Trophoblast cell (in vitro differentiated cells and primary cell): ENCODE data around the gene PLSCR3.
"Not testable (repeated sequence)": the region's sequence is repeated elsewhere in the genome, so short reads cannot be mapped to it uniquely, and the experiment has no call there.

Experiments used
- DNase-seq, 2 donors: peaks; one replicate each; pipeline ENCODE4 v3.0.0-alpha.2; 2016
- H2AFZ ChIP-seq: 2 replicates; pipeline ENCODE4 v1.6.1; 2013; ENCODE audit warnings: low read length, moderate library complexity, mild to moderate bottlenecking; ENCODE audit not compliant: insufficient read depth, poor library complexity
- H2AK5ac ChIP-seq: 2 replicates; pipeline ENCODE4 v1.6.1; 2013; ENCODE audit warnings: mild to moderate bottlenecking, low read length
- H2BK120ac ChIP-seq: 2 replicates; pipeline ENCODE4 v1.6.1; 2013; ENCODE audit warnings: low read length, mild to moderate bottlenecking, moderate library complexity; ENCODE audit not compliant: insufficient read depth, poor library complexity
- H2BK12ac ChIP-seq: 2 replicates; pipeline ENCODE4 v1.6.1; 2013; ENCODE audit warnings: mild to moderate bottlenecking, low read length, moderate library complexity
- H2BK5ac ChIP-seq: 2 replicates; pipeline ENCODE4 v1.6.1; 2013; ENCODE audit warnings: low read length, low read depth, moderate library complexity, mild to moderate bottlenecking; ENCODE audit not compliant: poor library complexity
- H3K14ac ChIP-seq: 2 replicates; pipeline ENCODE4 v1.6.1; 2013; ENCODE audit warnings: mild to moderate bottlenecking, low read length
- H3K18ac ChIP-seq: 2 replicates; pipeline ENCODE4 v1.6.1; 2013; ENCODE audit warnings: mild to moderate bottlenecking, low read length
- H3K23ac ChIP-seq: 2 replicates; pipeline ENCODE4 v1.6.1; 2013; ENCODE audit warnings: low read length
- H3K27ac ChIP-seq: 2 replicates; pipeline ENCODE4 v1.5.1; 2013; ENCODE audit warnings: low read depth, mild to moderate bottlenecking, inconsistent platforms, low read length, moderate library complexity
- H3K27me3 ChIP-seq: 2 replicates; pipeline ENCODE4 v1.6.1; 2013; ENCODE audit warnings: inconsistent platforms, mild to moderate bottlenecking, low read length, moderate library complexity; ENCODE audit not compliant: insufficient read depth
- H3K36me3 ChIP-seq, 2 experiments: 1 replicate in 1 of 2; 2 replicates in 1 of 2; pipeline ENCODE4 v1.6.1; 2013; ENCODE audit warnings: low read length in 2 of 2, mild to moderate bottlenecking in 2 of 2, moderate library complexity in 1 of 2; ENCODE audit not compliant: insufficient read depth in 2 of 2, control insufficient read depth in 1 of 2
- H3K4ac ChIP-seq: 2 replicates; pipeline ENCODE4 v1.6.1; 2013; ENCODE audit warnings: low read depth, mild to moderate bottlenecking, low read length, moderate library complexity
- H3K4me1 ChIP-seq, 2 experiments: 1 replicate in 1 of 2; 2 replicates in 1 of 2; pipeline ENCODE4 v1.6.1; 2013; ENCODE audit warnings: low read length in 2 of 2, mild to moderate bottlenecking in 2 of 2, moderate library complexity in 1 of 2; ENCODE audit not compliant: insufficient read depth in 2 of 2, control insufficient read depth in 1 of 2
- H3K4me2 ChIP-seq: 2 replicates; pipeline ENCODE4 v1.6.1; 2013; ENCODE audit warnings: inconsistent platforms, mild to moderate bottlenecking, low read length, moderate library complexity
- H3K4me3 ChIP-seq: 2 replicates; pipeline ENCODE4 v1.5.1; 2013; ENCODE audit warnings: mild to moderate bottlenecking, low read depth, low read length, inconsistent platforms
- H3K79me1 ChIP-seq: one replicate; pipeline ENCODE4 v1.6.1; 2013; ENCODE audit warnings: low read length
- H3K79me2 ChIP-seq: 2 replicates; pipeline ENCODE4 v1.6.1; 2013; ENCODE audit warnings: low read length, mild to moderate bottlenecking; ENCODE audit not compliant: control insufficient read depth, insufficient read depth, poor library complexity
- H3K9ac ChIP-seq: 2 replicates; pipeline ENCODE4 v1.6.1; 2013; ENCODE audit warnings: mild to moderate bottlenecking, low read length
- H3K9me3 ChIP-seq: 2 replicates; pipeline ENCODE4 v1.6.1; 2013; ENCODE audit warnings: low read depth, mild to moderate bottlenecking, control low read depth, inconsistent platforms, low read length; ENCODE audit not compliant: insufficient read depth
- H4K12ac ChIP-seq: 2 replicates; pipeline ENCODE4 v1.6.1; 2013; ENCODE audit warnings: low read depth, mild to moderate bottlenecking, low read length, moderate library complexity
- H4K8ac ChIP-seq: 2 replicates; pipeline ENCODE4 v1.6.1; 2013; ENCODE audit warnings: low read depth, mild to moderate bottlenecking, low read length, moderate library complexity
- H4K91ac ChIP-seq: one replicate; pipeline ENCODE4 v1.6.1; 2013; ENCODE audit warnings: low read depth, mild to moderate bottlenecking, low read length, moderate library complexity
- WGBS: extraction: QIAGEN DNeasy Blood & Tissue Kit; methylation state at CpG from one replicate; pipeline ENCODE4 v1.1.7; 2013; ENCODE audit warnings: missing lambda C conversion rate; ENCODE audit not compliant: insufficient read length, insufficient coverage; ENCODE audit errors: extremely low coverage; 5-methylcytosine and 5-hydroxymethylcytosine counted together

PLSCR3 gene

DNA sequence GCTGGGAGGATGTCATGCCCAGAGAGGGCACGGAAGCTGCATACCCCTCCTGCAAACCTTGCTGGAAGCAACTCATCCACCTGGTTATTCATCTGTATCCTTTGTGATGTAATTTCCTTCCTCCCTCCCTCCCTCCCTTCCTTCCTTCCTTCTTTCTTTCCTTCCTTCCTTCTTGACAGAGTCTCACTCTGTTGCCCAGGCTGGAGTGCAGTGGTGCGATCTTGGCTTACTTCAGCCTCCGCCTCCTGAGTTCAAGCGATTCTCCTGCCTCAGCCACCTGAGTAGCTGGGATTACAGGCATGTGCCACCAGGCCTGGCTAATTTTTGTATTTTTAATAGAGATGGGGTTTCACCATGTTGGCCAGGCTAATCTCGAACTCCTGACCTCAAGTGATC lies 25.7 kb downstream of the PLSCR3 start:
- H3K79me1 ChIP-seq, H3K4ac ChIP-seq, H3K27ac ChIP-seq, H3K14ac ChIP-seq, H3K4me3 ChIP-seq, H3K79me2 ChIP-seq, H3K23ac ChIP-seq, H3K4me1 ChIP-seq, H4K8ac ChIP-seq, H3K36me3 ChIP-seq, H2BK5ac ChIP-seq, DNase-seq, H4K12ac ChIP-seq, H2BK12ac ChIP-seq, H2AK5ac ChIP-seq, H3K27me3 ChIP-seq, H2BK120ac ChIP-seq, H2AFZ ChIP-seq, H4K91ac ChIP-seq, H3K18ac ChIP-seq, H3K4me2 ChIP-seq, H3K9ac ChIP-seq, H3K9me3 ChIP-seq: not testable (repeated sequence)
- WGBS, result no CpG with 5 or more reads among the region's 5 CpGs

- Histone ChIP-seq H3K4me1 (no peaks in the 10 kb centered on the region), H3K4ac (no peak overlapping the region), H2AK5ac (no peak overlapping the region), H3K79me1 (no peaks in the 10 kb centered on the region), H4K8ac (no peak overlapping the region), H4K91ac (no peak overlapping the region), H2AFZ (no peak overlapping the region), H3K27me3 (no peaks in the 10 kb centered on the region), H3K4me2 (no peak overlapping the region), H3K23ac (no peak overlapping the region), H3K9ac (no peak overlapping the region), H3K14ac (no peak overlapping the region), H2BK120ac (no peak overlapping the region), H3K79me2 (no peaks in the 10 kb centered on the region), H3K4me3 (no peak overlapping the region), H3K36me3 (no peaks in the 10 kb centered on the region), H3K18ac (no peak overlapping the region), H2BK5ac (no peak overlapping the region), H2BK12ac (no peak overlapping the region), H3K9me3 (no peaks in the 10 kb centered on the region), H3K27ac (no peak overlapping the region), H4K12ac (no peak overlapping the region)
- no CpG with 5 or more reads among the region's 13 CpGs for WGBS
- no peak for DNase-seq
These were observed 26.3 kb downstream of the PLSCR3 start for GRCh38 chr17:7367918-7368598.

DNA sequence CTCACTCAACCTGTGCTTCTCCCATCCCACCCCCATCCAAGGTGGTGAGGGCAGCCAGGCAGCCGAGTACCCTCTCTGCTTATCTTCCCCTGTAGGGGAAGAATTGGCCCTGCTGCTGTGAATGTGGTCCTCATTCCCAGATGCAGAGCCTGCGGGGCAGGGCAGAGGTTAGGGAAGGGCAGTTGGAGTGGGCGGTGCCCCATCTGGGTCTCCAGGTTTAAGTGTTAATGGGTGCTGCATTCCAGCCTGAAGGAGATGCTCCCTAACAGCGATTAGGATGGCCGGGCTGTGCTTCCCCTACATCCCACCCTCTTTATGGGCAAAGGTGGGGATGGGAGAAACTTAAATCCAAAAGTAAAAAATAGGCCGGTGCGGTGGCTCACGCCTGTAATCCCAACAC lies 27.2 kb downstream of the PLSCR3 start:
- Histone ChIP-seq H2AK5ac (no peak overlapping the region), H2AFZ (no peak overlapping the region), H3K14ac (no peak overlapping the region), H3K4ac (no peak overlapping the region), H3K79me2 (no peaks in the 10 kb centered on the region), H4K91ac (no peak overlapping the region), H3K79me1 (no peaks in the 10 kb centered on the region), H4K12ac (no peak overlapping the region), H2BK120ac (no peak overlapping the region), H3K4me1 (no peaks in the 10 kb centered on the region), H3K36me3 (no peaks in the 10 kb centered on the region), H3K27ac (no peak overlapping the region), H3K9me3 (no peaks in the 10 kb centered on the region), H3K4me3 (no peak overlapping the region), H3K9ac (no peak overlapping the region), H3K4me2 (no peak overlapping the region), H3K27me3 (no peaks in the 10 kb centered on the region), H2BK12ac (no peak overlapping the region), H2BK5ac (no peak overlapping the region), H4K8ac (no peak overlapping the region), H3K18ac (no peak overlapping the region), H3K23ac (no peak overlapping the region)
- no peak for DNase-seq
- WGBS, result no CpG with 5 or more reads among the region's 8 CpGs

DNA sequence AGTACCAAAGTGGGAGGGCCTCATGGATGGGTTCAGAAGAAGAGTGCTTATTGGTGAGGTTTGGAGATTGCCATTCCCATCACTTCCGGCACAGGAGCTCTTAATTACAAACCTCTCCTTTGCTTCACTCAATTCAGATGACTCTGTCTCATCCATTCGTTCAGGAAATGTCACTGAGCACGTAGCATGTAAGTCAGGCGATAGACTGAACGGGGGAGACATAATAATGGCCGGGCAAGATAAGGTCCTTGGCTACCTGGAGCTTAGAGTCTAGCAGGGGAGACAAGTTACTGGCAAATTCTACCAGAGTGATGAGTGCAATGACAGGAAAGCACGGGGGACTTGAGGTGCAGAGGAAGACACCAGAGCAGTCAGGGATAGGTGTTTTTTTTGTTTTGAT lies 28.4 kb downstream of the PLSCR3 start:
- H3K27ac ChIP-seq, H3K4me3 ChIP-seq, H3K14ac ChIP-seq, H2AK5ac ChIP-seq, H2BK12ac ChIP-seq, H4K12ac ChIP-seq, H3K79me2 ChIP-seq, H2AFZ ChIP-seq, H3K4ac ChIP-seq, H4K8ac ChIP-seq, H3K9ac ChIP-seq, DNase-seq, H2BK120ac ChIP-seq, H3K18ac ChIP-seq, H3K4me2 ChIP-seq, H3K79me1 ChIP-seq, H3K23ac ChIP-seq, H3K9me3 ChIP-seq, H3K36me3 ChIP-seq, H3K4me1 ChIP-seq, H3K27me3 ChIP-seq, H2BK5ac ChIP-seq, H4K91ac ChIP-seq: not testable (repeated sequence)
- no CpG with 5 or more reads among the region's 7 CpGs for WGBS
